Astrocyte of the spinal cord (primary cell): ENCODE data around the gene F5.

Experiments used
- DNase-seq: peaks from one replicate; pipeline ENCODE4 v3.0.0; 2011; ENCODE audit warnings: low read depth, low spot score
- H3K4me3 ChIP-seq: 2 replicates; pipeline ENCODE4 v1.5.1; 2011; ENCODE audit warnings: low read depth, mild to moderate bottlenecking, low read length, moderate library complexity
- CTCF ChIP-seq: IDR thresholded peaks from 2 replicates; pipeline ENCODE4 v1.5.1; 2012; ENCODE audit warnings: low read depth, mild to moderate bottlenecking, low read length, inconsistent platforms
- in situ Hi-C: cut with HindIII; loops from 2 replicates; pipeline ENCODE4 v1.10.0; 2017; ENCODE audit warnings: low sequenced_read_pairs

The F5 gene

DNA sequence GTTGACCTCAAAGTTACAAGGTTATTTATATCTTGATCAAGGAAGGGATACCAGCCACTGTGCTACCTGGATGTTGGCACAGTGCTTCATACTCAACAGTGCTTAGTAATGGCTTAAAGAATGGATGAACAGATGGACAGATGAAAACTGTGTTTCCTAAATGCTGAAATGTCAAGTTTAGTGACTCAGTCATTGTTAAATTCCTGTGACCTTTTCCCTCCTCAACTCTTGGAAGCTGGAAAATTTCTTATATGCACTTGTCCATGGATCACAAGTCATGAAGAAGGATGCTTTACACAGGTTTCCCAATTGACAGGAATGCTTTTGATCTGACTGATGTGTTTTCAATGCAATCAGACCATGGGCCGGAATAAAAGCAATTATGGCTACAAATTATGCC lies 60.9 kb downstream of the F5 start:
- no peak overlapping the region for H3K4me3 ChIP-seq
- no peak for DNase-seq
- TF ChIP-seq CTCF, result no peak
- in situ Hi-C loops, result no loop called here

GRCh38 chr1:169523904-169524303 lies 62.4 kb downstream of the F5 start:
- in situ Hi-C loops, result no loop called here
- H3K4me3 ChIP-seq, result no peak overlapping the region
- no peak for DNase-seq
- TF ChIP-seq CTCF, result no peak

GRCh38 chr1:169521226-169521625 lies 65.1 kb downstream of the F5 start:
- in situ Hi-C loops, result no loop called here
- DNase-seq, result no peak
- H3K4me3 ChIP-seq, result no peak overlapping the region
- no peak for TF ChIP-seq CTCF

- TF ChIP-seq CTCF, result no peak
- no peak for DNase-seq
- in situ Hi-C loops, result no loop called here
These were observed 68.6 kb downstream of the F5 start for GRCh38 chr1:169517558-169518186.

GRCh38 chr1:169515641-169516040 lies 70.6 kb downstream of the F5 start:
- H3K4me3 ChIP-seq, result no peak overlapping the region
- no peak for DNase-seq
- no peak for TF ChIP-seq CTCF
- in situ Hi-C loops, result no loop called here

More at GRCh38 chr1:169517558-169518186, 68.6 kb downstream of the F5 start:
- H3K4me3 ChIP-seq, result no peak overlapping the region

DNA sequence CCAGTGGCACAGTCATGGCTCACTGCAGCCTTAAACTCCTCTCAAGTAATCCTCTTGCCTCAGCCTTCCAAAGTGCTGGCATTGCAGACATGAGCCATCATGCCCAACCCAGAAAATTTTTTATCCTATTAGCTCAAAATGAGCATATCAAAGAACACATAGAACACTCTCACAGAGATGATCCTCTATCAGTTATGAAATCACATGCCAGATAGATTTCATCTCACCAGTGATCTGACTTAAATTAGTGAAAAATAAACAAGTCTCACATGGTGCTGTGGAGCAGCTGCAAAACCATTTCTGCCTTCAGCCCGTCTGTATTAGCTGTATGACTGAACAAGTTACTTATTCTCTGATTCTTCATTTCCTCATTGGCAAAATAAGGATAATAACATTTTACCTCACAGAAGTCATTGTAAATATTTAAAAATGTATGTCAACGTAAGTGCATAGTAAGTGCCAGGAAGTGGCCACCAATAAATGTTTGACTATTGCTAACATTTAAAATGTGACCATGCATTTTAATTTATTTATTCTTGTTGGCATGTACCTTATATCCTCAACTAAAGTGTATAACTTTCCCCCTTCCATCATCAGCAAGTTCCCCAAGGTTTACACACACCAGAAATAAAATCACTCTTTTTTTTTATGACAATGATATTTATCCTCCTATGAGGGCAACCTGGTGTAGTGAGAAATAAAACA lies 71.6 kb downstream of the F5 start:
- H3K4me3 ChIP-seq, result no peak overlapping the region
- DNase-seq, result no peak
- in situ Hi-C loops, result no loop called here
- TF ChIP-seq CTCF, result no peak
